ENCODE results near the gene MAPKAP1.

Gene MAPKAP1

DNA sequence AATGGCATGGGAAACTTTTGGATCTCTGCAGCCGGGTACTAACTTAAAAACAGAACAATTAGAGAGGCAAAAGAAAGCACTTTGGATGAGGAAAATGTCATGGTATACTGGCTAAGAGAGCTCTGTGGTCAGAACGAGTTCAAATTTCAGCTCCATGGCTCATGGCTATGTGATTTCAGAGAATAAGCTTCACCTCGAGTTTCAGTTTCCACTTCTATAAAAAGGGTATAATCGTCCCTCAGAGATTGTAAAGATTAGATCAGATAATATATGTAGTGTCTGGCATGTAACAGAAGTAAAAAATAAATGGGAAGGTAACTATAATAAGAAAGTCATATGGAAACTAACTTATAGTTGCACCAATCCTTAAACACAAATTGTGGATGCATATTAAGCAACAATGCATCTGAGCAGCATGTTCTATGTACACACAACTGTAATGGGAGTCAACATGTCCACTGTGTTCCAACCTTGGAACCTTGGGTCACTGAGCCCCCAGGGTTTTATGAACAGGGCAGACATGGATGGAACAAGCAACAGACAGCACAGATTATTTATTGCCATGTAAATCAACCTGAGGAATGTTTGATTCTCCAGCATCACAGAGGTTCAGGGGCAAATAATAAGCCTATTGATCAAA, 145.4 kb downstream of the MAPKAP1 start:
- no peak overlapping the region for H3K27ac ChIP-seq (ENCODE audit: poor library complexity, severe bottlenecking)
- TF ChIP-seq, protein P1, sequence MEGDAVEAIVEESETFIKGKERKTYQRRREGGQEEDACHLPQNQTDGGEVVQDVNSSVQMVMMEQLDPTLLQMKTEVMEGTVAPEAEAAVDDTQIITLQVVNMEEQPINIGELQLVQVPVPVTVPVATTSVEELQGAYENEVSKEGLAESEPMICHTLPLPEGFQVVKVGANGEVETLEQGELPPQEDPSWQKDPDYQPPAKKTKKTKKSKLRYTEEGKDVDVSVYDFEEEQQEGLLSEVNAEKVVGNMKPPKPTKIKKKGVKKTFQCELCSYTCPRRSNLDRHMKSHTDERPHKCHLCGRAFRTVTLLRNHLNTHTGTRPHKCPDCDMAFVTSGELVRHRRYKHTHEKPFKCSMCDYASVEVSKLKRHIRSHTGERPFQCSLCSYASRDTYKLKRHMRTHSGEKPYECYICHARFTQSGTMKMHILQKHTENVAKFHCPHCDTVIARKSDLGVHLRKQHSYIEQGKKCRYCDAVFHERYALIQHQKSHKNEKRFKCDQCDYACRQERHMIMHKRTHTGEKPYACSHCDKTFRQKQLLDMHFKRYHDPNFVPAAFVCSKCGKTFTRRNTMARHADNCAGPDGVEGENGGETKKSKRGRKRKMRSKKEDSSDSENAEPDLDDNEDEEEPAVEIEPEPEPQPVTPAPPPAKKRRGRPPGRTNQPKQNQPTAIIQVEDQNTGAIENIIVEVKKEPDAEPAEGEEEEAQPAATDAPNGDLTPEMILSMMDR (IDR thresholded peaks at IDR 0.05; ENCODE audit: poor library complexity, severe bottlenecking): no peak
- no peak for ATAC-seq (ENCODE audit: low read depth)
- H3K36me3 ChIP-seq (ENCODE audit: low read depth): peaks cover 25% of the 10 kb centered on the region
- no peak overlapping the region for H3K4me3 ChIP-seq (ENCODE audit: severe bottlenecking)
- H3K9me3 ChIP-seq (ENCODE audit: severe bottlenecking): no peaks in the 10 kb centered on the region
- H3K27me3 ChIP-seq (ENCODE audit: insufficient read depth, poor library complexity, severe bottlenecking): no peaks in the 10 kb centered on the region
- no peak for DNase-seq (ENCODE audit: low spot score)
- H3K4me1 ChIP-seq (ENCODE audit: insufficient read depth, poor library complexity, severe bottlenecking): peaks cover under 1% of the 10 kb centered on the region

DNA sequence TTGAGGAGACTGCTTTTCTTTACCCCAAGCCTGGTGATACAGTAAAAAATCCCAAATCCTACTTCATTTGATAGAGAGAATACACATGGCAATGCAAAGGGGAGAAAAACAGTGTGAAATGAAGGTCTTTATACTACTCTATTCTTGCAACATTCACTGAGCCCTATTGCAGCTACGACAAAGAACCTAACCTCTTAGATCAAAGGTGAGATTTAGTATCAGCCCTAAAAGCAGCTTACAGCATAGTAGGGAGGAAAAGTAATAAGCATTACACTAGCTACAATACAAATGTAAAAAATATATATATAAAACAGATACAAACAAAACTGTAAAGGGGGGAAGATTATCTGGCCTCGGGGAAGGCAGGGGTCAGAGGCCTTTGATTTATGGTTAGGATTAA, 147.1 kb downstream of the MAPKAP1 start:
- H3K36me3 ChIP-seq (ENCODE audit: low read depth): peaks cover 25% of the 10 kb centered on the region
- H3K27ac ChIP-seq (ENCODE audit: poor library complexity, severe bottlenecking): no peak overlapping the region
- H3K4me3 ChIP-seq (ENCODE audit: severe bottlenecking): no peak overlapping the region
- H3K4me1 ChIP-seq (ENCODE audit: insufficient read depth, poor library complexity, severe bottlenecking): no peaks in the 10 kb centered on the region
- TF ChIP-seq, protein P1 (IDR thresholded peaks at IDR 0.05; ENCODE audit: poor library complexity, severe bottlenecking): no peak
- ATAC-seq (ENCODE audit: low read depth): no peak
- H3K27me3 ChIP-seq (ENCODE audit: insufficient read depth, poor library complexity, severe bottlenecking): no peaks in the 10 kb centered on the region
- H3K9me3 ChIP-seq (ENCODE audit: severe bottlenecking): no peaks in the 10 kb centered on the region
- DNase-seq (ENCODE audit: low spot score): no peak

DNA sequence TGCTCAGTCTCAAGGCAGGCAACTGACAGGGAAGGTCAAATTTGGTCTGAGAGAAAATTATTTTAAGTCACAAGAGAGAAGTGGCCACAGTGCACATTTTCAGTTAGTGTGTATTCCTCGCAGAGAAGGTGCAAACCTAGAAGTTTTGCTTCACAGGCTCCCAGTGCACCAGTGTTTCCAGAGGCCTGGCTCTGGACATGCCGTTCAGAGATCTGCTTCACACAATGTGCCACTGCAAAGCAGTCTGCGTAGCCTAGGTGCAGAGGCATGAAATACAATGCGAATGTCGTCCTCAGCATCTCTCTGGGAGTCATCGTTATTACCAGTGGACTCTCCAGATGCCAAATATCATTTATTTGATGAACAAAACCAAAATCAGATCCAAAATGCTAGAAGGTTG, 147.8 kb downstream of the MAPKAP1 start:
- no peaks in the 10 kb centered on the region for H3K4me1 ChIP-seq (ENCODE audit: insufficient read depth, poor library complexity, severe bottlenecking)
- DNase-seq (ENCODE audit: low spot score) (no peak), ATAC-seq (ENCODE audit: low read depth) (no peak)
- peaks cover 25% of the 10 kb centered on the region for H3K36me3 ChIP-seq (ENCODE audit: low read depth)
- H3K9me3 ChIP-seq (ENCODE audit: severe bottlenecking): no peaks in the 10 kb centered on the region
- H3K27me3 ChIP-seq (ENCODE audit: insufficient read depth, poor library complexity, severe bottlenecking): no peaks in the 10 kb centered on the region
- no peak overlapping the region for H3K4me3 ChIP-seq (ENCODE audit: severe bottlenecking)
- no peak overlapping the region for H3K27ac ChIP-seq (ENCODE audit: poor library complexity, severe bottlenecking)
- TF ChIP-seq, protein P1 (IDR thresholded peaks at IDR 0.05; ENCODE audit: poor library complexity, severe bottlenecking): no peak

DNA sequence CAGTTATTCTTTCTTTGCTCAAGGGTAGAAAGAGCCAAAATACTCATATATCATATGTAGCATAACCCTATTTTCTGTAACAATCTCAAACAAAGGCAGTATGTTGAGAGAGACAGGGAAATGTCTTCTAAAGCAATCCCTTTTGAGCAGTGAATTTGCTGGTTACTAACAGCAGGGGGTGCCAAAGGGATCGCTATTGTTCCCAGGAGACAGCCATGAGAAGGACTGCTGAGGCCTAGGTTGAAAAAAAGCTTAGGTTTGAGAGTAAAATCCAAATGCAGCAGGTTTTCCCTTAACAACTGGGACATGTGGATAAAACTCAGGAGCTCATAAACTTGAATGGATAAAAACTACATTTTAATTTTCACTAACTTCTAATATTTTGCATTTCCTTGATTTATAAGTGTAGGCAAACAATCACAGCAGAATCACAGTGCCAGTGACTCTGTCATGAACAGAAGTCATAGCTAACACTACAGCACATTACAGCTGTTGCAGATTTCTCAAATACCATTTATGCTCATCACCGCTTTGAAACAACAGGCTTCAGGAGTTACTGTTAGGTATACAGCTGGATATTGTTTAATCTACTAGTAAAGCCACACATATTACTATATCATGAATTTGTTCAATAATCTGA, 148.4 kb downstream of the MAPKAP1 start:
- no peaks in the 10 kb centered on the region for H3K9me3 ChIP-seq (ENCODE audit: severe bottlenecking)
- H3K36me3 ChIP-seq (ENCODE audit: low read depth): peaks cover 25% of the 10 kb centered on the region
- ATAC-seq (ENCODE audit: low read depth) (peak; percentile 69), DNase-seq (ENCODE audit: low spot score) (no peak)
- no peak overlapping the region for H3K4me3 ChIP-seq (ENCODE audit: severe bottlenecking)
- H3K27ac ChIP-seq (ENCODE audit: poor library complexity, severe bottlenecking): no peak overlapping the region
- H3K27me3 ChIP-seq (ENCODE audit: insufficient read depth, poor library complexity, severe bottlenecking): no peaks in the 10 kb centered on the region
- TF ChIP-seq, protein P1 (IDR thresholded peaks at IDR 0.05; ENCODE audit: poor library complexity, severe bottlenecking): peak; percentile 85
- no peaks in the 10 kb centered on the region for H3K4me1 ChIP-seq (ENCODE audit: insufficient read depth, poor library complexity, severe bottlenecking)
